ENCODE measurements around the gene SLC2A1.
"Not testable (repeated sequence)": the region's sequence is repeated elsewhere in the genome, so short reads cannot be mapped to it uniquely, and the experiment has no call there.

Gene SLC2A1

DNA sequence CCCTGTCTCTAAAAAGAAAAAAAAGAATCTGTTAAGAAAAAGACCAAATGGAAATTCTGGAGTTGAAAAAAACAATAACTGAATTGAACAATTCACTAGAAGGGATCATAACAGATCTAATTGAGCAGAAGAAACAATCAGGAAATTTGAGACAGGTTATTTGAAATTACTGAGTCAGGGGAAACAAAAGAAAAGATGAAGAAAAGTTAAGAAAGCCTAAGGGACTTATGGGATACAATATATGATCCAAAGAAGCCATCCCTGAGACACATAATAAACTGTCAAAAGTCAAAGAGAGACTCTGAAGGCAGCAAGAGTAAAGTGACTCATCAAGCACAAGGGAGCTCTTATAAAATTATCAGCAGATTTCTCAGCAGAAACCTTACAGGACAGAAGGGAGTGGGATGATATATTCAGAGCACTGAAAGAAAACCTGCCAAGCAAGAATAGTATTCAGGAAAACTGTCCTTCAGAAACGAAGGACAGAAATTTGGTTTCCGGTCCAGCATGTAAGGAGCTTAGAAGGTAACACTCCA, 44.5 kb downstream of the SLC2A1 start:
- no peak overlapping the region for H3K4me3 Mint-ChIP-seq
- H3K4me1 Mint-ChIP-seq, result peaks cover 3 to 20% of the 10 kb centered on the region in 2 donors
- H3K27me3 Mint-ChIP-seq, result no peaks in the 10 kb centered on the region
- no peak overlapping the region for H3K27ac Mint-ChIP-seq
- no peak for DNase-seq
- no peak for ATAC-seq (replicated peaks)
- peaks cover 1 to 4% of the 10 kb centered on the region in 2 donors for H3K36me3 Mint-ChIP-seq
- peaks cover 4 to 5% of the 10 kb centered on the region in 2 donors for H3K9me3 Mint-ChIP-seq

DNA sequence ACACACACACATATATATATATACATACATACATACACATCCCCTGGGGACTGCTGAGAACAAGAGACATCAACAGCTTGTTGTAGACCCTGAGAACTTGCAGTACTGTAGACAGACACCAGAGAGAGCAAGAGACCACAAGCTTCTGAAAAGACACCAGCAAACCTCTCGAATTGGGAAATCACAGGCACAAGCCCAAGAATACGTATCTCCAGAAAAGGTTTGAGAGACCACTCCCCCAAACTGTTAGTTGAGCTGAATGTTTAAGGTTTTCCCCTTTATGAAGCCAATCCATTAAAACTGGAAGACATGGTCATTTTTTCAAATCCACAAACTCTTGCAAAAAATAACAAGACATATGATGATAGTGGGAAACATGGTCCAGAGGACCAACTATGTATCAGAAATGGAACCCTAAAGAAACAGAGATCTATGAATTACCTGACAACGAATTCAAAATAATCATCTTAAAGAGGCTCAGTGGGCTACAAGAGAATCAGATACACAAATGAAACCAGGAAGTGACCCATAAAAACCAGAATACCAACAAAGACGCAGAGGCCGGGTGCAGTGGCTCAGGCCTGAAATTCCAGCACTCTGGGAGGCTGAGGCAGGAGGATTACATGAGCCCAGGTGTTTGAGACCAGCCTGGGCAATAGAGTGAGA, 45.1 kb downstream of the SLC2A1 start:
- Mint-ChIP-seq H3K36me3 (peaks cover 1 to 4% of the 10 kb centered on the region in 2 donors), H3K9me3 (peaks cover 4 to 5% of the 10 kb centered on the region in 2 donors), H3K27me3 (no peaks in the 10 kb centered on the region), H3K27ac (no peak overlapping the region), H3K4me1 (peaks cover 3 to 20% of the 10 kb centered on the region in 2 donors), H3K4me3 (no peak overlapping the region)
- peak; percentile 63 for DNase-seq
- ATAC-seq (replicated peaks), result peak; percentile 97

DNA sequence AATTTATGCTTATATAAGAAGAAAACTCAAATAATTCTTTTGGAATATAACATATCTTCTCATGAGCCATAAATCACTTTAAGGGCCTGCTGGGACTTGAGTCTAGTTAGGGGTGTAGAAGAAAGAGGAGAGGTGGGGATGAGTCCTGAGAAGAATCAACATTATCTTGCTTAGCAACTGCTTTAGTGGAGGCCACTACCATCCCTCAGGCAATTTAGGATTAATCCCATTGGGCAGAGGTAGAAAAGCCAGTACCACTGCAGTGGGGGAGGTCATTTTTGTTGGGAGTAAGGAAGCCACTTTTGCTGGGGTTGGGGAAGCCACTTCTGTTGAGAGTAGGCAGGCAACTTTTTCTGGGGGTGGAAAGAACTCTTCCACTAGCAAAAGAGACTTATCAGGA, 47.7 kb downstream of the SLC2A1 start:
- no peaks in the 10 kb centered on the region for H3K27me3 Mint-ChIP-seq
- H3K9me3 Mint-ChIP-seq, result peaks cover 3 to 5% of the 10 kb centered on the region in 2 donors
- H3K36me3 Mint-ChIP-seq, result peaks cover 0 to under 1% of the 10 kb centered on the region in 2 donors
- DNase-seq, result no peak
- H3K27ac Mint-ChIP-seq, result no peak overlapping the region
- H3K4me1 Mint-ChIP-seq, result peaks cover 2 to 20% of the 10 kb centered on the region in 2 donors
- ATAC-seq (replicated peaks), result no peak
- no peak overlapping the region for H3K4me3 Mint-ChIP-seq

DNA sequence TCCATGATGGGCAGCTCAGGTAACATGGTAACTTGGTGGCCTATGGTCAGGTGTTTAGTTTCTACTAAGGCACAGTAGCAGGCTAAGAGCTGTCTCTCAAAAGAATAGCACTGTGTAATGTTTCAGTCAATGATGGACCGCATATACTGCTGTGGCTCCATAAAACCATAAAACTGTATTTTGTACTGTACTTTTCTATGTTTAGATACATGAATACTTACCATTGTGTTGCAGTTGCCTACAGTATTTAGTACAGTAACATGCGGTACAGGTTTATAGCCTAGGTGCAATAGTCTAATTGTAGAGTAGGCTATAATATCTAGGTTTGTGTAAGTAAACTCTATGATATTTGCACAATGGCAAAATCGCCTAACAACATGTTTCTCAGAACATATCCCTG, 50.6 kb downstream of the SLC2A1 start:
- H3K4me3 Mint-ChIP-seq, result no peak overlapping the region
- no peaks in the 10 kb centered on the region for H3K27me3 Mint-ChIP-seq
- H3K4me1 Mint-ChIP-seq, result peaks cover 0 to 2% of the 10 kb centered on the region in 2 donors
- H3K36me3 Mint-ChIP-seq, result no peaks in the 10 kb centered on the region
- DNase-seq (no peak), ATAC-seq (replicated peaks) (no peak)
- no peaks in the 10 kb centered on the region for H3K9me3 Mint-ChIP-seq
- no peak overlapping the region for H3K27ac Mint-ChIP-seq

DNA sequence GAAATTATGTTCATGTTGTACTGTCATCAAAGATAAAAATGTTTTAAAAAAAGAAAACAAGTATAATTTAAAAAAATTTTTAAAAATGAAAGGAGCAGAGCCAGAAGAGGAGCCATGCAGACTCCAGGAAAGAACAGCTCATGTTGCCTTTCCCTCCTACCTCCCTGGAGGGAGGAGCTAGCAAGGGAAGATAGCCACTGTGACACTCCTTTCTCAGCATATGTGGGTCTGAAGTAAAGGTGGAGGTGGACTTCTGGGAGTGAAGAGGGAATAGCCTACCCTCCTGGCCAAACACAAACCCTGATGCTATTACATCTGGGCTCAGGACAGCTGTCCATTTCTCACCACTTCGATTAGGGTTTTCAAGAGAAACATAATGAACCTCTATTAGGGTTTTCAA, 54.2 kb downstream of the SLC2A1 start:
- Mint-ChIP-seq H3K36me3 (no peaks in the 10 kb centered on the region), H3K9me3 (no peaks in the 10 kb centered on the region), H3K4me1 (peaks cover 0 to 2% of the 10 kb centered on the region in 2 donors), H3K4me3 (no peak overlapping the region), H3K27me3 (peaks cover 12 to 18% of the 10 kb centered on the region in 2 donors), H3K27ac (no peak overlapping the region)
- no peak for DNase-seq
- ATAC-seq (replicated peaks), result no peak

DNA sequence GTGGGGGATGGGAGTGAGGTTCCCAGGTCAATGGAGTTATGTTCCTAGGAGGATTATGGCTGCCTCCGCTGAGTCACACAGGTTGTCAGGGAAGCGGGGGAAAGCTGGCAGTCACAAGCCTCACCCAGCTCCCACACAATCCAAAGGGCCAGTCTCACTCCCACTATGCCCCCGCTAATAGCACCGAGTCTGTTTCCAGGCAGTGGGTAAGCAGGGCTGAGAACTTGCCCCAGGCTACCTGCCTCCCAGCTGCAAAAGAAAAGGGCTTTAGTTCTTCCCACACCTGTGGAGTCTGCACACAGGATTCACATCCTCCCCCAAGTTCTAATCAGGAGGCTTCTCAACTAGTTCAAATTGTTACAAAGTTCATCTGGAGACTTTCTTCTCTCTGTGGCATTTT, 58.7 kb downstream of the SLC2A1 start:
- not testable (repeated sequence) for H3K4me3 Mint-ChIP-seq; DNase-seq; H3K27ac Mint-ChIP-seq; H3K4me1 Mint-ChIP-seq; ATAC-seq (replicated peaks)
- H3K9me3 Mint-ChIP-seq, result peaks cover 18 to 19% of the 10 kb centered on the region in 2 donors
- peaks cover 50 to 52% of the 10 kb centered on the region in 2 donors for H3K27me3 Mint-ChIP-seq
- H3K36me3 Mint-ChIP-seq, result peaks cover 8 to 12% of the 10 kb centered on the region in 2 donors

DNA sequence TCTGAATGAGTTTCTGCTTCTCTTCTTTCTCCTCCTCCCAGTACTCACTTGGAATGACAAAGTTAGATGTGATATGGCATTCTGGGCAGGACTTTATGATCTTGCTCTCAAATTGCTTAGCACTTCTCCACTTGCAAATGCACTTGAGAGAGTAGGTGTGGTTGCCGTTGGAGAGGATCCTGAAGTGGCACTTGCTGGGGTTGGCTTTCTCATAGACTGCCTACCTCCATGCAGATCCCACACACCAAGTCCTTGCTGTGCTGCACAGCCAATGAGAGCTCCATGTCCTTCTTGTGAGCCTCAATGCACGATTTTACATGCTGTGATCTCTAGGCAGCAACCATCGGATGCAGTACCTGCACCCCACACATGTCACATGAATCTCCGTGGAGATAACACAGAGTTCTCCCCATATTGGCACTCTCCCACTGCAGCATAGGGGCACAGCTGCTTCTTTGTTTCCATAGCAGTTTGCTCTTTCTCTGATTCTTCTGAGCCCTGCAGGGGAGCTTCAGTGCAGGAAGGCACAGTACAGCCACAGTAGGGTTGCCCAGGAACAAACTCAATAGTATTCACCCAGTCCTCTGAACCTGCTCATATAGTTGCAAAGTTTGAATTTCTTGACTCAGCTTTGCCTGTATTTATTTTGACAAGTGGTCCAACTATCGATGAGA, 67.1 kb downstream of the SLC2A1 start:
- peaks cover 23 to 32% of the 10 kb centered on the region in 2 donors for H3K27me3 Mint-ChIP-seq
- no peak overlapping the region for H3K27ac Mint-ChIP-seq
- no peaks in the 10 kb centered on the region for H3K4me1 Mint-ChIP-seq
- peaks cover 4 to 5% of the 10 kb centered on the region in 2 donors for H3K9me3 Mint-ChIP-seq
- H3K36me3 Mint-ChIP-seq, result no peaks in the 10 kb centered on the region
- no peak for ATAC-seq (replicated peaks)
- no peak overlapping the region for H3K4me3 Mint-ChIP-seq
- DNase-seq, result no peak

DNA sequence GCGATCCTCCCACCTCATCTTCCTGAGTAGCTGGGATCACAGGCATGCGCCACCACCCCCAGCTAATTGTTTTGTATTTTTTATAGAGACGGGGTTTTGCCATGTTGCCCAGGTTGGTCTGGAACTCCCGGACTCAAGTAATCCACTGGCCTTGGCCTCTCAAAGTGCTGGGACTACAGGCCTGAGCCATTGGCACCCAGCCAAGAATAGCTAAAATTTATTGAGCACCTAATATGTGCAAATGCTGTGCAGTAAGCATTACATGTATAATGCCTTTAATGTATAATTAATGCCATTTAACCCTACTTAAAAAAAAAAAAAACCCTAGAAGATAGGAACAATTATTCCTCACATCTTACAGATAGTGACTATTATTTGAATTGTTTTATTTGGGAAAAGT, 69.4 kb downstream of the SLC2A1 start:
- Mint-ChIP-seq H3K4me1 (no peaks in the 10 kb centered on the region), H3K27ac (no peak overlapping the region), H3K27me3 (peaks cover 12 to 17% of the 10 kb centered on the region in 2 donors), H3K9me3 (peaks cover 0 to under 1% of the 10 kb centered on the region in 2 donors), H3K36me3 (no peaks in the 10 kb centered on the region), H3K4me3 (no peak overlapping the region)
- no peak for DNase-seq
- ATAC-seq (replicated peaks), result no peak

DNA sequence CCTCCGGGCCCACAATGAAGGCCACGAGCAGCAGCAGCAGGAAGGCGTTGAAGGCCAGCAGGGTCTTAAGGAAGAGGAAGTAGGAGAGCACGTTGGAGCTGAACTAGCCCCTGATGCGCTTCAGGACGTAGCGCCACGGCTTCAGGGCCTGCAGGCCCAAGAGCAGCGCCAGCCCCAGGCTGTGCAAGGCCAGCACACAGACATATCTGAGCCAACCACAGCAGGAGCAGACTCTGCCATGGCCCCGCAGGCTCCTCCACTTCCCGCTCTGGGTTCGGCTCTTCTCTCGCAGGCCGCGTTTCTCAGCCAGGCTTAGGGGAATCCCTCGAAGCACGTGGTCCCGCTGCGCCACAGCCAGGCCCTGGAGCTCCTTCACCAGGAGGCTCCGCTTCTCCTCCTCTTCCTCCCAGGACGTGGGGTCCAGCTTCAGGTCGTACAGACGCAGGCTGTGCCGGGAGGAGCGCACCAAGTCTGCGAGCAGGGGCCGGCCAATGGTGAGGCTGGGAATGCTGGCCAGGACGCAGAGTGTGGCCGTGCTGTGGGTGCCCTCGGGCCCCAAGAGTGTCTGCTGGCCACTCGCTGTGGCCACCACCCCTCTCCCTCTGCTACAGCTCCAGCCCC, 70.5 kb downstream of the SLC2A1 start:
- H3K9me3 Mint-ChIP-seq, result no peaks in the 10 kb centered on the region
- peaks cover 12 to 14% of the 10 kb centered on the region in 2 donors for H3K27me3 Mint-ChIP-seq
- H3K27ac Mint-ChIP-seq, result no peak overlapping the region
- ATAC-seq (replicated peaks), result no peak
- no peak for DNase-seq
- H3K4me1 Mint-ChIP-seq, result no peaks in the 10 kb centered on the region
- no peaks in the 10 kb centered on the region for H3K36me3 Mint-ChIP-seq
- no peak overlapping the region for H3K4me3 Mint-ChIP-seq

DNA sequence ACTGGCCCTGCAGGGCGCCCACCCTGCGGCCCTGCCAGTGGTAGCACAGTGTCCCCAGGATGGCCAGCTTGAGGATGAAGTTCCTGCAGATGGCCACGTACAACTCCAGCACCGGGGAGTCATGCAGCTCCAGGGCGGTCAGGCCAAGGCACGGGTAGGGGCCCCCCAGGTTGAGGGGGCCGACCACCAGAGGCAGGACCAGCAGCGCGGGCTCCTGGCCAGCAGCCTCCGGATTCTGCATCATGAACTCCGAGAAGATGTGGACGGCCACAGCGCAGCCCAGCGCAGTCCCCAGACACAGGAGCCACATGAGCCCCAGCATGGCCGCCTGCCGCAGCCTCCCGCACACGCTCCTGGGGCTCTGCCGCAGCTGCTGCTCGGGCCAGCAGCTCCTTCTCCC, 71.3 kb downstream of the SLC2A1 start:
- H3K4me1 Mint-ChIP-seq, result no peaks in the 10 kb centered on the region
- no peaks in the 10 kb centered on the region for H3K9me3 Mint-ChIP-seq
- H3K27ac Mint-ChIP-seq, result no peak overlapping the region
- no peaks in the 10 kb centered on the region for H3K36me3 Mint-ChIP-seq
- DNase-seq (no peak), ATAC-seq (replicated peaks) (no peak)
- H3K27me3 Mint-ChIP-seq, result peaks cover 12 to 14% of the 10 kb centered on the region in 2 donors
- H3K4me3 Mint-ChIP-seq, result no peak overlapping the region

DNA sequence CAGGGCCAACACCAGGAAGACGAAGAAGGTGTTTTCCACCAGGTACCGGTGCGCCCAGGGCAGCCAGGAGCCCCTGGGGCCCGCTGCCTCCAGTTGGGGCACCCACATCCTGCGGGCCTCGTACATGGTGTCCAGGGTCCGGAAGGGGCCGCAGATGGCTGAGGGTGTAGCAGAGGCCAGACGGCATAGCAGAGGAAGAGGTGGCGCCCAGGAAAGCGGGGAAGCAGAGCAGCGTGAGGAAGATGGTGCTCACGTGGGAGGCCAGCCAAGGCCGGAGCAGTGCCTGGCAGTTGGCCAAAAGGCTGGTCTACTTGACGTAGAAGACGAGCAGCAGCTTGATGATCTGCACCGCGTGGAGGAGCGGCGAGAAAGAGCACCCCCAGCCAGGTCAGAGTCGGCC, 71.9 kb downstream of the SLC2A1 start:
- H3K4me3 Mint-ChIP-seq, result no peak overlapping the region
- DNase-seq (no peak), ATAC-seq (replicated peaks) (no peak)
- H3K4me1 Mint-ChIP-seq, result no peaks in the 10 kb centered on the region
- H3K27ac Mint-ChIP-seq, result no peak overlapping the region
- no peaks in the 10 kb centered on the region for H3K36me3 Mint-ChIP-seq
- no peaks in the 10 kb centered on the region for H3K9me3 Mint-ChIP-seq
- H3K27me3 Mint-ChIP-seq, result peaks cover 11 to 14% of the 10 kb centered on the region in 2 donors

DNA sequence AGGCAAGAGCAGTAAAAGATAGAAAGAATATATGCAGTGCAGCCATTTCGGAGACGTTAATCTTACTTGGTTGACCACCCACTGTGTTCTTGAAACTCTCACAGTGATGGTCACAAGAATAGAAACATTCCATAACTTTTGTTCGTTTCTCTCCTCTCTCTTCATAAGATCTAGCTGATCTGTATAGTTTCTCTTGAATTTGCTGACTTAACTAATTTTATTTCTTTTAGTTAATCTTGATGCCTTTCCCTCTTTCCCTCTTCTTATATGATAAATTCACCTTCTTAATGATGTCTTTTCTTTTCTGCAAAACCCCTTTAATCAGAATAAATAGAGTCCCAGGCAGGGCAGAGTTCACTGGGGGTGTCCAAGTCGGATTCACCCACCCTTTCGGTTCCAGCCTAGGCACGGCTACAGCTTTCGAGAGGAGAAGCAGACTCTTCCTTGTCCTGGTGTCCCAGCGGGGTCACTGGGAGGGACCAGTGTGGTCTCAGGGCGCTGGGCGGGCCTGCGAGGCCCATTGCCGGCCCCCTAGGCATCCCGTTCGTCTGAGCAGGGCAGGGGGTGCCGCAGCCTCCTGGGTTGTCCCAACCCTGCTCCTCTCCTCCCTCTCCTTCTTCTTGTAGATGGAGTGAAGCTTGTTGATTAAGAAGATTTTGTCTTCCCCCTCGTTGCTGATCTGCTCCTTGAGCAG, 72.5 kb downstream of the SLC2A1 start:
- Mint-ChIP-seq H3K4me3 (no peak overlapping the region), H3K27me3 (peaks cover 6 to 10% of the 10 kb centered on the region in 2 donors), H3K27ac (no peak overlapping the region), H3K9me3 (no peaks in the 10 kb centered on the region), H3K36me3 (no peaks in the 10 kb centered on the region), H3K4me1 (no peaks in the 10 kb centered on the region)
- no peak for ATAC-seq (replicated peaks)
- DNase-seq, result no peak

DNA sequence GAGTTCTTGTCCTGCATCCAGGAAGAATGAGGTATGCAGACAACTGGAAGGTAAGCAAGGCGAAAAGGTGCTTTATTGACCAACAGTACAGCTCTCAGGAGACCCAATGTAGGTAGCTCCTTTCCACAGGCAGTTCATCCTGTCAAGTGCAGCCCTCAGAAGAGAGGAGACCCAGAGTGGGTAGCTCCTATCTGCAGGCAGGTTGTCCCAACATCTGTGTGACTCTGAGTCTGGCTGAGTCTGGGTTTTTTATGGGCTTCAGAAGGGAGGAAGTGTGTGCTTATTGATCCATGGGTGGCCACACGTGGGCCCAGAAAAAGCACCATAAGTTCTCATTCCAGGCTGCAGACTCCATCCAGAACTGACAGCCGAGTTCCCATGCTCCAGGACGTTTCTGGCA, 78.3 kb downstream of the SLC2A1 start:
- ATAC-seq (replicated peaks) (no peak), DNase-seq (no peak)
- Mint-ChIP-seq H3K4me1 (no peaks in the 10 kb centered on the region), H3K27me3 (peaks cover 11 to 23% of the 10 kb centered on the region in 2 donors), H3K9me3 (peaks cover 0 to 2% of the 10 kb centered on the region in 2 donors), H3K27ac (no peak overlapping the region), H3K4me3 (no peak overlapping the region), H3K36me3 (peaks cover 0 to 2% of the 10 kb centered on the region in 2 donors)

DNA sequence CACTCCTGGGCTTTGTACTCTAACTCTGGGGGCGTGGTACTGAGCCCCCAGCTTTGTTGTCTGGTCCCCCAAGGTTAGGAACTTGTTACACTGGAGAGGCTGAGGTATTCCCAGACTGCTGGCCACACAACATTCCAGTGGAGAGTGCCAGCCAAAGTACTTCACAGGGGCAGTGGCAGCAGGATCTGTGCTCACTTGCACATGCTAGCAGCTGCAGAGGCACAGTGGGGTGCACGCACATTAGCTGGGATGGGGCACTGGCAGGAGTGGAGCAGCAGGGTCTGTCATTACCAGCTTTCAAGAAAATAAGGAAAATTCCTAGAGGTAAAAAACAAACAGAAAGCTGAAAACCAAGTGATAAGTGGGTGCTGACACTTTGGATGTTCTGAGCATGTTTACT, 81.3 kb downstream of the SLC2A1 start:
- H3K36me3 Mint-ChIP-seq, result peaks cover 0 to 2% of the 10 kb centered on the region in 2 donors
- H3K27ac Mint-ChIP-seq, result no peak overlapping the region
- ATAC-seq (replicated peaks) (no peak), DNase-seq (no peak)
- H3K4me1 Mint-ChIP-seq, result peaks cover 3 to 10% of the 10 kb centered on the region in 2 donors
- H3K9me3 Mint-ChIP-seq, result peaks cover 6 to 13% of the 10 kb centered on the region in 2 donors
- no peak overlapping the region for H3K4me3 Mint-ChIP-seq
- peaks cover 11 to 23% of the 10 kb centered on the region in 2 donors for H3K27me3 Mint-ChIP-seq

Measured in stimulated activated naive B cell treated with anti-CD40 and anti-IgM and Interleukin-4, amounts not matched to agents 10 μg/mL and 1 μg/mL and 100 μg/mL, for 72 hours (primary cell).